GM21619 (cell line): ENCODE data around the gene UBE2H.

Experiments used
- ATAC-seq: cut with Tn5 transposase; IDR thresholded peaks from one replicate; pipeline ENCODE4 v1.9.1; 2021; ENCODE audit not compliant: unreplicated experiment

UBE2H gene

GRCh38 chr7:129950933-129951225 lies 1.9 kb downstream of the UBE2H start:
- no peak for ATAC-seq

- peak; percentile 25 for ATAC-seq
Observed at GRCh38 chr7:129950191-129950932, 2.4 kb downstream of the UBE2H start.

GRCh38 chr7:129949292-129950133 lies 3.2 kb downstream of the UBE2H start:
- peak; percentile 21 for ATAC-seq

GRCh38 chr7:129948877-129949291 lies 3.9 kb downstream of the UBE2H start:
- ATAC-seq, result peak; percentile 50

- ATAC-seq, result no peak
Observed at GRCh38 chr7:129948338-129948737, 4.4 kb downstream of the UBE2H start.

GRCh38 chr7:129947701-129948100 lies 5.1 kb downstream of the UBE2H start:
- ATAC-seq, result no peak

- ATAC-seq, result no peak
Observed at GRCh38 chr7:129947049-129947448, 5.7 kb downstream of the UBE2H start.

GRCh38 chr7:129946282-129946681 lies 6.5 kb downstream of the UBE2H start:
- no peak for ATAC-seq

GRCh38 chr7:129943352-129943751 lies 9.4 kb downstream of the UBE2H start:
- ATAC-seq, result no peak

GRCh38 chr7:129940329-129940728 lies 12.4 kb downstream of the UBE2H start:
- no peak for ATAC-seq

- ATAC-seq, result no peak
Observed at GRCh38 chr7:129939881-129940280, 12.9 kb downstream of the UBE2H start.

- no peak for ATAC-seq
Observed at GRCh38 chr7:129933627-129934026, 19.1 kb downstream of the UBE2H start.

- no peak for ATAC-seq
Observed at GRCh38 chr7:129926618-129927017, 26.1 kb downstream of the UBE2H start.

GRCh38 chr7:129925416-129926002 lies 27.3 kb downstream of the UBE2H start:
- no peak for ATAC-seq

- ATAC-seq, result no peak
Observed at GRCh38 chr7:129924602-129925001, 28.2 kb downstream of the UBE2H start.

- no peak for ATAC-seq
Observed at GRCh38 chr7:129923709-129924108, 29.1 kb downstream of the UBE2H start.

GRCh38 chr7:129919492-129919891 lies 33.3 kb downstream of the UBE2H start:
- ATAC-seq, result no peak

GRCh38 chr7:129918922-129919321 lies 33.8 kb downstream of the UBE2H start:
- no peak for ATAC-seq

GRCh38 chr7:129917934-129918333 lies 34.8 kb downstream of the UBE2H start:
- no peak for ATAC-seq

- ATAC-seq, result no peak
Observed at GRCh38 chr7:129914536-129915272, 38.1 kb downstream of the UBE2H start.

GRCh38 chr7:129913428-129913827 lies 39.3 kb downstream of the UBE2H start:
- no peak for ATAC-seq
